AG04449 (cell line): ENCODE measurements around the gene CCND2.

Source experiments
- CTCF ChIA-PET: fragments of 350-600 bp; formaldehyde crosslinking; extraction: SDS; loops from one replicate; lab custom pipeline; 2021; ENCODE audit warnings: antibody characterized with exemption; lab: Yijun Ruan, JAX
- POLR2A ChIA-PET: fragments of 400-600, 350-600 bp; formaldehyde crosslinking; extraction: SDS; loops from one replicate; lab custom pipeline; 2020; ENCODE audit warnings: antibody characterized with exemption, inconsistent platforms; lab: Yijun Ruan, JAX
- DNase-seq: peaks from one replicate; pipeline ENCODE4 v3.0.0-alpha.2; 2010; ENCODE audit warnings: low read depth, low spot score
- H3K4me3 ChIP-seq: 2 replicates; pipeline ENCODE4 v1.5.1; 2011; ENCODE audit warnings: low read depth, mild to moderate bottlenecking, control low read depth, low read length
- CTCF ChIP-seq: IDR thresholded peaks from one replicate; pipeline ENCODE4 v1.5.1; 2011; ENCODE audit warnings: mild to moderate bottlenecking, moderate library complexity, low read length, control low read depth, inconsistent platforms; ENCODE audit not compliant: insufficient read depth; ENCODE audit errors: missing control alignments

The CCND2 gene

GRCh38 chr12:4284306-4284705 lies 10.7 kb downstream of the CCND2 start:
- DNase-seq, result no peak
- no peak overlapping the region for H3K4me3 ChIP-seq
- POLR2A ChIA-PET, result no interaction called here
- CTCF ChIA-PET, result interaction anchor here (1.9 kb wide), 1 partner anchor 177 kb away, joined by 6 read pairs; no protein-coding TSS in a partner anchor
- TF ChIP-seq CTCF, result no peak

GRCh38 chr12:4285070-4285469 lies 11.5 kb downstream of the CCND2 start:
- H3K4me3 ChIP-seq, result no peak overlapping the region
- DNase-seq, result no peak
- CTCF ChIA-PET, result no interaction called here
- TF ChIP-seq CTCF, result no peak
- POLR2A ChIA-PET, result no interaction called here

GRCh38 chr12:4286228-4286627 lies 12.7 kb downstream of the CCND2 start:
- ChIA-PET CTCF (interaction anchor here (2.6 kb wide), 1 partner anchor 9 kb away, joined by 23 read pairs; no protein-coding TSS in a partner anchor), POLR2A (no interaction called here)
- no peak for DNase-seq
- no peak overlapping the region for H3K4me3 ChIP-seq
- TF ChIP-seq CTCF, result no peak

- ChIA-PET POLR2A (no interaction called here), CTCF (interaction anchor here (2.6 kb wide), 1 partner anchor 10 kb away, joined by 23 read pairs; no protein-coding TSS in a partner anchor)
- no peak overlapping the region for H3K4me3 ChIP-seq
- no peak for TF ChIP-seq CTCF
- DNase-seq, result no peak
These were observed 13.3 kb downstream of the CCND2 start for GRCh38 chr12:4286771-4287317.

GRCh38 chr12:4287325-4288211 lies 14.0 kb downstream of the CCND2 start:
- DNase-seq, result no peak
- no peak for TF ChIP-seq CTCF
- no peak overlapping the region for H3K4me3 ChIP-seq
- POLR2A ChIA-PET, result no interaction called here
- CTCF ChIA-PET, result interaction anchor here (0.8 to 2.6 kb wide), 2 partner anchors 10 to 402 kb away, joined by 3 to 23 read pairs; no protein-coding TSS in a partner anchor
